ACC112 (cell line): ENCODE measurements around the gene HLA-DOA.
A peak's percentile ranks its signal among the peaks of the same experiment; 100 is the strongest.

Source experiments
- H2AFZ ChIP-seq: fragments of 200-600 bp; sonication (generic); one replicate; pipeline ENCODE4 v1.6.0; 2017; ENCODE audit warnings: antibody characterized with exemption, low read length; ENCODE audit not compliant: unreplicated experiment
- H3K27ac ChIP-seq: fragments of 200-600 bp; sonication (generic); 2 replicates; pipeline ENCODE4 v1.5.1; 2014; ENCODE audit warnings: low read depth, mild to moderate bottlenecking, antibody characterized with exemption, low read length, moderate library complexity
- H3K27me3 ChIP-seq: fragments of 200-600 bp; sonication (generic); 2 replicates; pipeline ENCODE4 v1.6.1; 2014; ENCODE audit warnings: mild to moderate bottlenecking, antibody characterized with exemption, low read length, moderate library complexity, mixed read lengths; ENCODE audit not compliant: insufficient read depth
- H3K36me3 ChIP-seq: fragments of 200-600 bp; sonication (generic); 2 replicates; pipeline ENCODE4 v1.6.1; 2016; ENCODE audit warnings: mild to moderate bottlenecking, antibody characterized with exemption, low read length, moderate library complexity, mixed read lengths; ENCODE audit not compliant: insufficient read depth
- H3K4me1 ChIP-seq: fragments of 200-600 bp; sonication (generic); one replicate; pipeline ENCODE4 v1.6.1; 2016; ENCODE audit warnings: low read length, mixed read lengths; ENCODE audit not compliant: insufficient read depth, unreplicated experiment, control insufficient read depth
- H3K4me3 ChIP-seq: fragments of 200-600 bp; sonication (generic); 2 replicates; pipeline ENCODE4 v1.5.1; 2014; ENCODE audit warnings: mild to moderate bottlenecking, low read depth, low read length
- H3K79me2 ChIP-seq: fragments of 200-600 bp; sonication (generic); one replicate; pipeline ENCODE4 v1.6.0; 2016; ENCODE audit warnings: low read length; ENCODE audit not compliant: control insufficient read depth, unreplicated experiment, insufficient read depth

Gene HLA-DOA

GRCh38 chr6:32991972-32992371 lies 17.4 kb downstream of the HLA-DOA start:
- peaks cover 19% of the 10 kb centered on the region; the same call in 1 of the 2 replicates for H3K27me3 ChIP-seq

DNA sequence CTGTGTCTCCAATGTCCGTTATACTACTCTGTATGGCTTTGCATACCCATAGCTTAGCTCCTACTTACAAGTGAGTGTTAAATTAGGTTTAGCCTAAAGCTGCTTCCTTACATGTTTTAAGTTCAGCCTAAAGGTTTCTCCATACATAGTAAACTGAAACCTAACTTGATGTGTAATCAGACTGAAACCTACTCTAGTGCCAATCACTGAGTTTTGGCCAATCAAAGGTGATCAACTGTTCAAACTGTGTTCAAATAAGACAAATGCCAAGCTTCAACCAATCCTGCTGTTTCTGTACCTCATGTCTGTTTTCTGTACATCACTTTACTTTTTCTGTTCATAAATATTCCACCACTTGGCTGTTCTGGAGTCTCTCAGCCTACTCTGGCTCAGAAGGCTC lies 20.0 kb downstream of the HLA-DOA start:
- Histone ChIP-seq H3K4me1 (no peaks in the 10 kb centered on the region), H3K4me3 (no peak overlapping the region), H3K36me3 (no peaks in the 10 kb centered on the region), H3K79me2 (no peaks in the 10 kb centered on the region), H2AFZ (no peak overlapping the region), H3K27me3 (peaks cover 6% of the 10 kb centered on the region; the same call in 1 of the 2 replicates), H3K27ac (no peak overlapping the region)

More at GRCh38 chr6:32991972-32992371, 17.4 kb downstream of the HLA-DOA start:
- Histone ChIP-seq H3K79me2 (no peaks in the 10 kb centered on the region), H3K4me1 (no peaks in the 10 kb centered on the region), H3K27ac (no peak overlapping the region), H3K36me3 (no peaks in the 10 kb centered on the region), H3K4me3 (no peak overlapping the region), H2AFZ (no peak overlapping the region)

- H3K27ac ChIP-seq = peak overlapping the region; percentile 12; the same call in 1 of the 2 replicates
- peaks cover 17% of the 10 kb centered on the region for H3K36me3 ChIP-seq
- no peaks in the 10 kb centered on the region for H3K4me1 ChIP-seq
- no peak overlapping the region for H3K4me3 ChIP-seq
- H3K79me2 ChIP-seq = peaks cover 3% of the 10 kb centered on the region
- H3K27me3 ChIP-seq = no peaks in the 10 kb centered on the region
- H2AFZ ChIP-seq = no peak overlapping the region
Observed at GRCh38 chr6:32984622-32985389, 24.6 kb downstream of the HLA-DOA start.

- H3K27ac ChIP-seq = peak overlapping the region; percentile 12; the same call in 1 of the 2 replicates
- peaks cover 24% of the 10 kb centered on the region for H3K36me3 ChIP-seq
- H3K4me3 ChIP-seq = no peak overlapping the region
- H3K27me3 ChIP-seq = no peaks in the 10 kb centered on the region
- H3K4me1 ChIP-seq = no peaks in the 10 kb centered on the region
- peaks cover 6% of the 10 kb centered on the region for H3K79me2 ChIP-seq
- H2AFZ ChIP-seq = no peak overlapping the region
Observed at GRCh38 chr6:32983964-32984621, 25.3 kb downstream of the HLA-DOA start.

GRCh38 chr6:32983493-32983848 lies 25.9 kb downstream of the HLA-DOA start:
- Histone ChIP-seq H3K4me1 (peaks cover 1% of the 10 kb centered on the region), H3K4me3 (no peak overlapping the region), H2AFZ (no peak overlapping the region), H3K27me3 (no peaks in the 10 kb centered on the region), H3K27ac (no peak overlapping the region), H3K79me2 (peaks cover 10% of the 10 kb centered on the region), H3K36me3 (peaks cover 27% of the 10 kb centered on the region)

DNA sequence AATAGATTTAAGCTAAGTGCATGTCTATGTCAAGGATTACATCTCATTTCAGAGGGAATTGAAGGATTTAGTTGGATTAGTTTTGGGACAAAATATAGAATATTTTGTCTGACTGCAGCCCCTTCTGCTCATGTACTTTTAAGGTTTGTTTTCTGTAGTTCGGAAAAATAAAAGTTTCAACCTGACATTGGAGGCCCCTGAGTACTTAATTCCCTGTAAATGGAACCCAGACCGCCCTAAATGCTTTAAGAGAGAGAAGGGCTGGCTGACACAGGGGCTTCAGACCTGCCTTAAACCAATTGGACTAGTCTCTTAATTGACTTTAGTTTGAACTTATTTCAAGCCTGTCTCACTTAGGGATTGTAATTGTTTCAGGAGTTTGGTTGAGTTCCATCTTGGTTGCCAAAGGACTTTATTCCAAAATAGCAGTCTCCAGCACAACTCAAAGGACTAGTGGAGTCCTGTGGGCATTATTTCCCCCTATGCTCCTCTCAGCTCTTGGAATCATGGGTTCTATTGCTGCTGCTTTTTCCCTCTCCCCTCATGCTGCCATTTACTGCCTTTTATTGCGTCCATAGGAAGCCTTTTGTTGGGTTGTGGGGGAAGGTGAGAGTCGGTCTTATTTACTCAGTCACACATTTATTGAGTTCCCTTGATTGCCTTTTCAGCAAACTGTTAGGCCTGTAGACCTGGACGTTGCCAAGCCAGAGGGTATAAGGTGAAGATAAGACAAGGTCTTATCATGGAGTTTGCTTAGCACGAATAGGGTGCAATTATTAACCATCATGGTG lies 26.5 kb downstream of the HLA-DOA start:
- H3K27me3 ChIP-seq = no peaks in the 10 kb centered on the region
- no peak overlapping the region for H3K27ac ChIP-seq
- peaks cover 5% of the 10 kb centered on the region for H3K4me1 ChIP-seq
- peaks cover 33% of the 10 kb centered on the region for H3K36me3 ChIP-seq
- H2AFZ ChIP-seq = no peak overlapping the region
- no peak overlapping the region for H3K4me3 ChIP-seq
- H3K79me2 ChIP-seq = peaks cover 16% of the 10 kb centered on the region

- peaks cover 40% of the 10 kb centered on the region for H3K36me3 ChIP-seq
- H3K27me3 ChIP-seq = no peaks in the 10 kb centered on the region
- H3K27ac ChIP-seq = no peak overlapping the region
- peaks cover 23% of the 10 kb centered on the region for H3K79me2 ChIP-seq
- H3K4me3 ChIP-seq = no peak overlapping the region
- H3K4me1 ChIP-seq = peaks cover 11% of the 10 kb centered on the region
- H2AFZ ChIP-seq = no peak overlapping the region
Observed at GRCh38 chr6:32982084-32982701, 27.2 kb downstream of the HLA-DOA start.

DNA sequence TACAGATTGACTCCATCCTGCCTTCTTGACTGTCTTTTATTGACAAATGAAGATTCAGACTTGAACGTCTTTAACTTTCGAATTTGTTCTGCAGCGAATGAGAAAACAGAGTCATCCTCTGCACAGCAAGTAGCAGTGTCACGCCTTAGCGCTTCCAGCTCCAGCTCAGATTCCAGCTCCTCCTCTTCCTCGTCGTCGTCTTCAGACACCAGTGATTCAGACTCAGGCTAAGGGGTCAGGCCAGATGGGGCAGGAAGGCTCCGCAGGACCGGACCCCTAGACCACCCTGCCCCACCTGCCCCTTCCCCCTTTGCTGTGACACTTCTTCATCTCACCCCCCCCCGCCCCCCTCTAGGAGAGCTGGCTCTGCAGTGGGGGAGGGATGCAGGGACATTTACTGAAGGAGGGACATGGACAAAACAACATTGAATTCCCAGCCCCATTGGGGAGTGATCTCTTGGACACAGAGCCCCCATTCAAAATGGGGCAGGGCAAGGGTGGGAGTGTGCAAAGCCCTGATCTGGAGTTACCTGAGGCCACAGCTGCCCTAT lies 28.8 kb downstream of the HLA-DOA start:
- H2AFZ ChIP-seq = no peak overlapping the region
- peaks cover 28% of the 10 kb centered on the region for H3K4me1 ChIP-seq
- no peak overlapping the region for H3K4me3 ChIP-seq
- no peaks in the 10 kb centered on the region for H3K27me3 ChIP-seq
- H3K27ac ChIP-seq = no peak overlapping the region
- peaks cover 56% of the 10 kb centered on the region for H3K36me3 ChIP-seq
- peaks cover 39% of the 10 kb centered on the region for H3K79me2 ChIP-seq

- H3K27ac ChIP-seq = no peak overlapping the region
- peaks cover 61% of the 10 kb centered on the region for H3K36me3 ChIP-seq
- no peaks in the 10 kb centered on the region for H3K27me3 ChIP-seq
- no peak overlapping the region for H2AFZ ChIP-seq
- H3K4me3 ChIP-seq = no peak overlapping the region
- peaks cover 31% of the 10 kb centered on the region for H3K4me1 ChIP-seq
- H3K79me2 ChIP-seq = peaks cover 46% of the 10 kb centered on the region
Observed at GRCh38 chr6:32979720-32980487, 29.5 kb downstream of the HLA-DOA start.
